Activated T-cell treated with anti-CD3 and anti-CD28 coated beads, Interleukin-2, amount 50 U/mL, for 1 hour (primary cell): ENCODE data around the gene MAP3K15.
A peak's percentile ranks its signal among the peaks of the same experiment; 100 is the strongest.

Source experiments
- DNase-seq: peaks from one replicate; pipeline ENCODE4 v3.0.0-alpha.2; 2020

MAP3K15 gene, protein sequence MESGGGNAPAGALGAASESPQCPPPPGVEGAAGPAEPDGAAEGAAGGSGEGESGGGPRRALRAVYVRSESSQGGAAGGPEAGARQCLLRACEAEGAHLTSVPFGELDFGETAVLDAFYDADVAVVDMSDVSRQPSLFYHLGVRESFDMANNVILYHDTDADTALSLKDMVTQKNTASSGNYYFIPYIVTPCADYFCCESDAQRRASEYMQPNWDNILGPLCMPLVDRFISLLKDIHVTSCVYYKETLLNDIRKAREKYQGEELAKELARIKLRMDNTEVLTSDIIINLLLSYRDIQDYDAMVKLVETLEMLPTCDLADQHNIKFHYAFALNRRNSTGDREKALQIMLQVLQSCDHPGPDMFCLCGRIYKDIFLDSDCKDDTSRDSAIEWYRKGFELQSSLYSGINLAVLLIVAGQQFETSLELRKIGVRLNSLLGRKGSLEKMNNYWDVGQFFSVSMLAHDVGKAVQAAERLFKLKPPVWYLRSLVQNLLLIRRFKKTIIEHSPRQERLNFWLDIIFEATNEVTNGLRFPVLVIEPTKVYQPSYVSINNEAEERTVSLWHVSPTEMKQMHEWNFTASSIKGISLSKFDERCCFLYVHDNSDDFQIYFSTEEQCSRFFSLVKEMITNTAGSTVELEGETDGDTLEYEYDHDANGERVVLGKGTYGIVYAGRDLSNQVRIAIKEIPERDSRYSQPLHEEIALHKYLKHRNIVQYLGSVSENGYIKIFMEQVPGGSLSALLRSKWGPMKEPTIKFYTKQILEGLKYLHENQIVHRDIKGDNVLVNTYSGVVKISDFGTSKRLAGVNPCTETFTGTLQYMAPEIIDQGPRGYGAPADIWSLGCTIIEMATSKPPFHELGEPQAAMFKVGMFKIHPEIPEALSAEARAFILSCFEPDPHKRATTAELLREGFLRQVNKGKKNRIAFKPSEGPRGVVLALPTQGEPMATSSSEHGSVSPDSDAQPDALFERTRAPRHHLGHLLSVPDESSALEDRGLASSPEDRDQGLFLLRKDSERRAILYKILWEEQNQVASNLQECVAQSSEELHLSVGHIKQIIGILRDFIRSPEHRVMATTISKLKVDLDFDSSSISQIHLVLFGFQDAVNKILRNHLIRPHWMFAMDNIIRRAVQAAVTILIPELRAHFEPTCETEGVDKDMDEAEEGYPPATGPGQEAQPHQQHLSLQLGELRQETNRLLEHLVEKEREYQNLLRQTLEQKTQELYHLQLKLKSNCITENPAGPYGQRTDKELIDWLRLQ (N-terminal part only)

DNA sequence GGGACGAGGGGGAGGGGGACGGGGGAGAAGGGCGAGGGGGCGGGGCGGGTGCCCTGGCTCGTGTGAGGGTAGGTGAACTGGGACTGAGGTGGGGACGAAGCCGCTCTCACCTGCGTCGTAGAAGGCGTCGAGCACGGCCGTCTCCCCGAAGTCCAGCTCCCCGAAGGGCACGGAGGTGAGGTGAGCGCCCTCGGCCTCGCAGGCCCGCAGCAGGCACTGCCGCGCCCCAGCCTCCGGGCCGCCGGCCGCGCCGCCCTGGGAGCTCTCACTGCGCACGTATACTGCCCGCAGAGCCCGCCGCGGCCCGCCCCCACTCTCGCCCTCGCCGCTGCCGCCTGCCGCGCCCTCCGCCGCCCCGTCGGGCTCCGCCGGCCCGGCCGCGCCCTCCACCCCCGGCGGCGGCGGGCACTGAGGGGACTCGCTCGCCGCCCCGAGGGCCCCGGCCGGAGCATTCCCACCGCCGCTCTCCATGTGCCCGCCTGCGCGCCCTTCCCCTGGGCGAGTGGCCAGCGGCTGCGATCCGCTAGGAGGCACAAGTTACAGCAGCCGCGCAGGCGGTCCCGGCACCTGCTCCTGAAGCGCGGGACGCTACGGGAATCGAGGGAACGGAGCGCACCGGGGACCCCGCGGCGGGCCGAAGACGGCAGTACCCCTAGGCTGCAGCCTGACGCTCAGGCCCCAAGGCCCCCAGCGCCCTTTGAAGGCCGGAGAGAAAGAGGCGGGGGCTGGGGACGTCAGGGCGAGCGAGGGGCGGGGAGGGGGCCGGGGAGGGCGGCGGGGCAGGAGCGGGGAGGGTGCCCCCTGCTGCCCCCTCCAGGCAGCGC is at the start of gene MAP3K15:
TSS of gene MAP3K15 (minus strand) at position 718 of the 824 bp plus-strand sequence. CDS start at position 471, 247 bp downstream.
- DNase-seq: peak; percentile 29

DNA sequence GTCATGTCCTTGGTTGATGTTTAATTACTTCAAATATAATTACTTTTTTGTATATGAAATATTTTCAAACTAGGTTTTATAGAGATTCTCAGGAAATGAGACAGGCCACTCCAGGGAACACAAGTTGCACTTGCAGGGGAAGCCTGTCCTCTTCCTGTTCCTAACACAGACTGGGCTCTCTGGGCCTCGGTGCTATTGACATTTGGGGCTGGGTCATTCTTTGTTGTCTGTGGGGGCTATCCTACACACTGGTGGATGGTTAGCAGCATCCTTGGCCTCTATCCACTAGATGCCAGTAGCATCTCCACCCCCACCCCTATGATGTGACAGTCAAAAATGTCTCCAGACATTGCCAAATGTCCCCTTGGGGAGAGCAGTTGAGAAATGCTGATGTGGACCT is 49.3 kb upstream of the MAP3K15 start:
- DNase-seq: no peak

DNA sequence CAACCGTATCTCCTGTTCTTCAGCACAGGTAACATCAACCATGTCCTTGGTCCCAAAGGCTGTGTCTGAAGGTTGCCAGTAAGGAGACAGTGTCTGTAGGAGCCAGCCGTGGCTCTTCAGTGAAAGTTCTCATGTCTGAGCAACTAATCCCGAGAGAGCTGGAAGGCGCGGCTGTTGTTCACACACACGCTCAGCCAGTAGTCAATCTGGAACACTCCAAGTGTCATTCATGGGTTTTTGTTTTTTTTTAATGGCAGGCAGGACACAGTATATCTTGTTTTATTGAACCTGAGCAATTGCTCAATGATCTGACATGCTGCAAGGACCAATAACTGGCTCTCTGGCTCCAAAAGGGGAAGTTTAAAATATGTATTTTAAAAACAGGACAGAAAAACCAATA is 48.4 kb upstream of the MAP3K15 start:
- DNase-seq: no peak

DNA sequence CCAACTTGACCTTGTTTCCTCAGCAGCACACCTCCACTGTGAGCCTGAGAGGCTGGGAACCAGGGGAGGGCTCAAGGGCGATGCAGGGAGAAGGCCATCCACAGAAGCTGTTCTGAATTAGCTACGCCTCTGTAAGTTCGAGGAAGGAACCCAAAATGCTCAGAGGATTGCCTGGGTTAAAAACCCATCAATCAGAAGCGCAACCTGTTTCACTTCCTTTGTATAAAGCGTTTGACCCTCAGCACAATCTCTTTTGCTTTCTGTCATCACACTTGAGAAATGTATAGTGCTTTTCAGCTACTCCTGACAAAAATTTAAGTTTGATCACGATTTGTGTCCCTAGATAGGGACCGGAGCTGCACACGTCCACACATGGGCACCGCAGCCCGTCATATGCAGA is 48.0 kb upstream of the MAP3K15 start:
- no peak for DNase-seq

DNA sequence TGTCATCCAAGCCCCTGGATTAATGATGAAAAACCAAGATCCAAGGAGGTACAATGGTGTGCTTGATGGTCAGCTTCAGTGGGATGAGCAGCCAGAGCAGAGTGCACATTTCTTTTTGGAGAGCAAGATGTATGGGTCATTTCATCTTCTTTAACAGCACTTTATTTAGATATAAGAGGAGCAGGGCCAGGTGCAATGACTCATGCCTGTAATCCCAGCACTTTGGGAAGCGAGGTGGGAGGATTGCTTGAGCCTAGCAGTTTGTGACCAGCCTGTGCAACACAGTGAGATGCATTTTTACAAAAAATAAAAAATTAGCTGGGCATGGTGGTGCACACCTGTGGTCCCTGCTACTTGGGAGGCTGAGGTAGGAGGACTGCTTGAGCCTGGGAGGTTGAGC is 45.3 kb upstream of the MAP3K15 start:
- no peak for DNase-seq

DNA sequence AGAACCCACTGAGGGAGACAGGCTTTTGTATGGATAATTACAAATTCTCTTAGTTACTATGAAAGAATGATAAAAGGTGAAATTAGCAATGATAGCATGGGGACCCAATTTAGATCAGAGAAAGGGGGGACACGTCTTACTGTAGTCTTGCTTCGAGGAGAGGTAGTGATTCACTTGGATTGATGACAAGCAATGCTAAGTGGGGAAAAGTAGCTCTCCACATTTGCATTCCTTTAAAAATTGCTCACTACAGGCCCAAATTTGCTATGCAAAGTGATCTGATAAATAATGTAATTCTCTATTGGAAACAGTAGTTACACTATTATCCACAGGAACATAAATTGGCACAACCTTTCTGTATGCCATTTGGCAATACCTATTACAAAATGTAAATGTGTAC is 42.5 kb upstream of the MAP3K15 start:
- no peak for DNase-seq

DNA sequence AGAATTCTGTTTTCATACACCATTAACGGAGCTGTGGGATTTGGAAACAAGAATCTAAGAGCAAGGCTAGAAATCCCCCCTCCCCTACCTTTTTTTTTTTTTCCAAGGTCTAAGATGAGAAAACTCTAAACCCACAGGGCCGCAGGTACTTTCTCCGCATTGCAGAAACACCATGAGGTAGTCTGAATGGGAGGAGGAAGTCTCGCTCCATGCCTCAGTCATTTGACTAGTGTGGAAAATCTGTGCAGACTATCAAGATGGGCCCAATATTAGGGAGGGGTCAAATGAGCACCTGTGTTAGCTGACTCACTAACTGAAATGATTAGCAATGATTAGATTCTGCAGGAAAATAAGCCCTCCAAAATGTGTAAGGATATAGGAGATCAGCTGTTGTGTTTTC is 40.9 kb upstream of the MAP3K15 start:
- no peak for DNase-seq

DNA sequence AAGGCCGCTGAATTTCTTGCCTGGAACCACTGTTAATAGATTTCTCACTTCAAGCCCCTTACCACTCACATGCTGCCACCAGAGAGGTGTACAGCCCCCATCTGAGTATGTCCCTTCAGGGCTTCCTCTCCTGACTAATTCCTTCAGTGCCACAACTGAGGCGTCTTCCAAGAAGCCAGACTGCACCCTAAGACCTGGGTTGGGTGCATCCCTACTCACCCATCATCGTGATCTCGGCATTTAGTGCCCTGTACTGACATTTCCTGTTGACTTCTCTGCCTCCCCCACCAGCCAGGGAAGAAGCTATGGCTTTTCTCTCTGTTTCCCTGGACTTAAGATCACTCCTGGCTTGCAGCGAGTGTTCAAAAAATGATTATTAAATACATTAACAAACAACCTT is 40.4 kb upstream of the MAP3K15 start:
- DNase-seq: no peak

DNA sequence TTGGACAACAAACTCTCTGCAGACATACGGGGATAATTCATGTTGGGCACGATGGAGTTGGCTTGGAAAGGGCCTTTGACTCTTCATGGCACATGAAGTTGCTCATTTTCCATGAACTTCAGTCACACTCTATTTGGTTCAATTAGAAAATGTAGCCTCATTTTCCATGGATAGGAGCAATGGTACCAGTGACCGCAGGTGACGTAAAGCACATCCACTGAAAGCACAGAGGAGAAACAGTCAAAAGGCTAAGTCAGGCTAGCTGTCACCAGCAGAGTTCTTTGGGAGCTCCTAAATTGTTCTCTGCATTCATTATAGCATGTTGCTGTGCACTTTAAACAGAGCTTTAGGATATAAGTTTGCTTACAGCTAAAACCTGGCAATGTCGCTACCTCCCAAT is 39.9 kb upstream of the MAP3K15 start:
- no peak for DNase-seq

DNA sequence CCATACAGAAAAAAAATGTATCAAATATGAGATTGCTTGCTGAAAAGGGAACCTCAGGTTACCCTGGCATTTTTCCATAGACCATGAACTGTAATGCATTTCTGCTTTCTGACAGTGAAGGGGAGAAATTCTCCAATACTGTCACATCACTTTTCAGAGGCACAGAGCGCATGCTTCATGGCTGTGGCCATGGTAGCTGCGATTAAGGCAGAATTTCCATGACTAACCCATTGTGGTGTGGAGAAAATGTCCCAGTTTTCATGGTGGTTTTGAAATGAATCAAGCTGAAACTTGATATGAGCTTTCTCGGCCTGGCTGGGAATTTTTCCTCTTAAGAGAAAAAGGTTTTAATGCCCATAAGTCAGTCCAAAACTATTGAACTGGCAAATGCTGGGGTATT is 39.5 kb upstream of the MAP3K15 start:
- no peak for DNase-seq

DNA sequence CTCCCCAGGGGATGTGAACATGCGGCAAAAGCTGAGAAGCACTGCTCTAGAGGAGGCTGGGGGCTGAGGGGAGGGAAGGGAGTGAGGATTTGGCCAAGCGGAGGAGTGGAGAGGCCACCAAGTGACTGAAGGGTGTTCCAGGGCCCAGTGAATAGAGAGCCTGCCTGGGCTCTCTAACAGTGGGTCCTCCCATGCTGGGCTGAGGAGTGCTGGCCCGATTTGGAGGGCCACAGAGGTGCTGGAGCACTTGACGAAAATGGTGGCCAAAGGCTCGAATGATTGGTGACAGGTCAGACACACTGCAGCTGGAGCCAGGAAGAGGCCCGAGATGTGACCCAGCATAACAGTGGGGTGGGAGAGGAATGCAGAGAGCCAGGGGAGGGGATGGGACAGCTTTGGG is 37.5 kb upstream of the MAP3K15 start:
- DNase-seq: no peak

DNA sequence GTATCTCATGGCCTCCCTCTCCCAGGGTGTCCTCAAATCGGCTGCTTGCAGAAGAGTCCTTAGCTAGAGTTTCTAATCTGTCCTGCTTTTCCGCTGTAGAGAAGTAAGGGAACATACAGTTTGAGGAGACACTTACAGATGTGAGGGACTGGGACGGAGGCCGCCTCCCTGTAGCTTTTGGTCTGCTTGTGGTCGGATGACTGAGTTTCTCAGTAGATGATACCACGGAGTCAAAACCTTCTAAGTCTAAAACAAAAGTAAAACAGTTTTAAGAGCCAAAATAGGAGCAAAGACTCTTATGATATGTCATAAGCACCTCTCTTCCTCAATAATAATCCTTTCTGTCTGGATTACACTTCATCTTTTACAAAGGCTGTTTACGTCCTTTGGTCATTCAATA is 34.5 kb upstream of the MAP3K15 start:
- no peak for DNase-seq

DNA sequence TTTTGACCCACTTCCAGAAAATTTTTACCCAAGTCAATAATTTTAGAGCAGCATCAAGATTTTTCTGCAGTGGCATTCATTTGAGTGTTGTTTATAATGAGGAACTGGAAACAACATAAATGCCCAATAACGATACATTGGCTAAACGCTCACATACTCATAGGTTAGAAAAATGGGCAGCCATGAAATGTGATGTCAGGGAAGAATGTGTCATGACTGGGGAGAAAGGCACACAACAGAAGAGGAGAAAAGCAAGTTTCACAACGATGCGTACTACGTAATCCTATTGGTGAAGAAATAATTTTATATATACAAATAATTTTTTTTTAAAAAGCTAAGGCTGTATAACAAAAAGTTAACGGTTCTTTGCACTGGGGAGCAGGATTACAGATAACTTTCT is 33.6 kb upstream of the MAP3K15 start:
- DNase-seq: no peak

DNA sequence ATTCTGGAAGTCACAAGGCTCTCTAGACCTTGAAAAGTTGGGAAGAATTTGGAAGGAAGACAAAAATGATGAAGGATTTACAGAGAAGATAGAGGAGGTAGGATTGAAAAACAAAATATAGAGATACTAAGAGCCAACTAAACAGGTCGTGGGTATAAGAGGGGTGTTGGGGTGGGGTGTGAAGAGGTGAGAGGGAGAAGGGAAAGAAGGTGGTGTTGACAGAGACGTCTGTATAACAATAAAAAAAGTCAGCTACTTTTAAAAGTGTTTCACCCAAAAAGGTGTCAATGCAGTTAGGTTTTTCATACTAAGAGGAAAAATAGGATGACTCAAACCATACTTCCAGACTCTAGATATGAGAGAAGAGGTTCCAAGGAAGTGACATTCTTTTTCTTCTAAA is 33.0 kb upstream of the MAP3K15 start:
- DNase-seq: no peak

DNA sequence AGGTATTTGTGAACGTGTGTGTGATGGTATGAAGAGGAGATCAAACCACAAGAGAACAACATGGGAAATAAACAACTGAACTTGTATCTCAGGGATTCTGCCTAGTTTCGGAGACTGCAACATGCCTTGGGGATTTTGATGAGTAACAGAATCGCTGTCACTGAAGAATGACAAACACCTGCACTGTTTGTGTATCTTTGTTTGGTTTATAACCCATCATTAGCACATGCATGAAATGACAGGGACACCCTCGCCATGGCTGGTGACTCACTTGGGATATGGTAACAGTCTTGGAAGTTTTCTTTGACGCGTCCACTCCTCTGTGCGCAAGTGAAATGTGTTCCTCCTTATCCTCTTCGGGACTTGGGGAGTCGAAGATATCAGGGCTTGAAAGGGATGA is 30.3 kb upstream of the MAP3K15 start:
- DNase-seq: no peak

DNA sequence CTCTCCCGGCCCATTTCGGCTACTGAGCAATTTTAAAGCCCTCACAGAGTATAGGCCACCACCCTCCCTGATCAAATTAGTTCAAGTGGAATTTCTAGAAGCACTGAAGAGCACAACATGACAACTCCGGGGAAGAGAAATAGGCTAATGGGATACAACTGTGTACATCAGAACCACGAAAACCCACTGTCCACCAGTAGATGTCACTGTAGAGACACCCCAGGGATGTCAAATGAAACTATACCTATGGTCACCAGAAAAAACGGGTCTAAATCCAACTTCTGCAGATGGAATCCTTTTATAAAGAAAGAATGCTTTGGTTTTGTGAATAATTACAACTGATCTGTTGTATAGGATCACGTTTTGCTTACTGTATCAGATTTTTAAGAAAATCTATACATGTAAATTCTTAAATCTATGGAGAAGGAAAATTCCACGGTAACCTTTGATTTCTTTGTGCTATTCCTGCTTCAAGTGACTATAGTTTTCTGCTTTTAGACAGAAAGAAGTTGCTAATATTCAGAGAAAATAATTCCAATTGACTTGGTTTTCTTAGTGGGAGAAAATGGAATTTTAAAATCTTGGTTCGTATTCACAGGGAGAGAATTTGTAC is 29.5 kb upstream of the MAP3K15 start:
- DNase-seq: no peak

DNA sequence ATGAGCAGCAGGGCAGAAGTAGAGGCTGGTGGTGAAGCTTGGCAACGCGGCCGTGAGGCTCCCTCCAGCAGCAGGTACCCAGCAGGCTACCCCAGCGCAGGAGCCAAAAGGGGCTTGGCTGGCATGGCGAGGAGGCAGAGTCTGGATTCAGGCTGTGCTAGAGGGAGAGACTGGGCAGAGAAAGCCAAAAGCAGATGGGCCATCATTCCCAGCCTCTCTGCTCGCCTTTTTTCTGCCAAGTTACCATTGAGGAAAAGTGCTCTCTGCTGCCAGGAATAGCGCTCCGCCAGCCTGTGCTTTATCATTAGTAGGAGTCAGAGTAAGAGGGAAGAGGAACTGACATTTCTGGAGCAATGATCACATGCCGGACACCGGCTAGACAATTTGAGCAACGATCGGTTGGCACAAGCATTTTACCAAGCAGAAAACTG is 28.7 kb upstream of the MAP3K15 start:
- no peak for DNase-seq

DNA sequence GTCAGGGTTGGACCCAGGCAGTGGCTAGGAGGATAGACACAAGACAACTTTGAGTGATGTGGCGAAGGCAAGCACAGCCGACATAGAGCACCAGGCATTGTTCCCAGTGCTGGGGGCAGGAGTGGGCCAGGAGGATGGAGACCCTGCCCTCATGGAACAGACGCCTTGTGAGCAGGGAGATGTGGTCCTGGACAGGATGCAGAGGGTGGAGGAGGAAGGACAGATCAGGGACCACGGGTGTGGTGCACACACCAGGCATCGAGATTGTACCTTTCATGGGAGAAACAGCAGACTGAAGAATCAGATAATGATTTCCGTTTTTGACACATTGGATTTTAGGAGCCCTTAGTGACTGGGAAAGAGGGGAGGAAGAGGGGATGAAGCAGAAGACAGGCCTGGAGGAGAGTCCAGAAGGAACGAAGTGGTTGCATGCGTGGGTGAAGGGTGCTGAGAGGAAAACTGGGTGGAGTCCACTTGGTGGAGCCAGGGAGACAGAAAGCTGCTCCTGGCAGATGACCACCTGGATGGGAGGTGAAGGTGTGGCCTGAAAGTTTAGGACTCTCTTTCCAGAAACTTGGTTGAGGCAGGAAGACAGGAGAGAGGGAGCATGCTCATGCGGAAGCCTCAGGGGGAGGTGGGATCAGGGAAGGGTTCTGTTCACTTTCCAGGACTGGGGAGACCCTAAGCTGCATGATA is 27.9 kb upstream of the MAP3K15 start:
- no peak for DNase-seq

DNA sequence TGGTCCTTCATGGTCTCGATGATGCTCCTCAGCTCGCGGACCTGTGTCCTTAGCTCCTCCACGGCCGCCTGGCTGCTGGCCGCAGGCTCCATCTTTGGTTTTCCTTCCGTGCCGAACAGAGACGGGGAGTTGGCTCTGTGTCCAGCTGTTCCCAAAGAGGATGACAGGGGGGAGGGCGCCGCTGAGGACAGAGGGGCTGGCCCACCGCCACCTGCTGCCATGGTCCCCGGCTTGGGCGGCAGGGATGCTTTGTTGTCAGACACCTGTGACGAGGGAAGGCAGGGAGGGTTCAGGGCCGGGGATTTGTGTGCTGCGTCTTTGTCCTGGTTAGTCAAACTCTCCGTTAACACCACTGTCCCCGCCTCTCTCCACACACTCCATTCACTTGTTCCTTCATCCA is 26.6 kb upstream of the MAP3K15 start:
- DNase-seq: no peak

DNA sequence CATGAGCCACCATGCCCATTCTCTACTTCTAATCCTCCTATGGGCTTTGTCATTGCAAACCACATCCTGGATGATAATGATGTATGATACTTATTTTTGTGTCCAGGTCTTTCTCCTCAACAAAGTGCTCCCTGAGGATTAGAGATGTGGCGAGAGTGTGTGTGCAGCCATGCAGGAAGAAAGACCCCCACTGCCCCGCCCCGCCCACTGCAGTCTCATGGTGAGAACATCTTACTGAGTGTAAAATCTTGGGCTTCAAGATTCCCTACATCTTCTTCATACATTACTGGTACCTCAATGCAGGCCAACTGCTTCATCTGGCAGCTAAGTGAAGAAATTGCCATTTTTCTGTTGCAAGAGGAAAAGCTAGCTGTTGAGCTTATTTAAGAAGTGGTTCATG is 25.9 kb upstream of the MAP3K15 start:
- DNase-seq: no peak

DNA sequence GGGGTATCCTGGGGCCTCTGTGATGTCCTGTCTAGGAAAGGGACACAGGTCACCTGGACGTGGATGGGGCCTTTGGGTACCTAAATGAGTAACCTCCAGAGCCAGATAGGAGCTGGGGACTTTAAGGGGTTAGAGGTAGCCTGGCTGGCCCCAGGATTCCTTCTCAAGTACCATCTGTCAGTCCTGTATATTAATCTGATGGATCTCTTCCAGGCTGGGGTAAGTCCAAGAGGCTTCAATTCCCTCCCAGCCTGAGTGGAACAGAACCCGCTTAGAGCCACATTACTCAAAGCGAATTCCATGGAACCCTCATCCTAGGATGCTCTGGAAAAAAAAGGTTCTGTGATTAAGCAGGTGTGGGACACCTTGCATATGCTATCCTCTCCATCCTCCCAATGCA is 24.8 kb upstream of the MAP3K15 start:
- no peak for DNase-seq
